Measurements from ENCODE around the gene HOXA1.

DNA sequence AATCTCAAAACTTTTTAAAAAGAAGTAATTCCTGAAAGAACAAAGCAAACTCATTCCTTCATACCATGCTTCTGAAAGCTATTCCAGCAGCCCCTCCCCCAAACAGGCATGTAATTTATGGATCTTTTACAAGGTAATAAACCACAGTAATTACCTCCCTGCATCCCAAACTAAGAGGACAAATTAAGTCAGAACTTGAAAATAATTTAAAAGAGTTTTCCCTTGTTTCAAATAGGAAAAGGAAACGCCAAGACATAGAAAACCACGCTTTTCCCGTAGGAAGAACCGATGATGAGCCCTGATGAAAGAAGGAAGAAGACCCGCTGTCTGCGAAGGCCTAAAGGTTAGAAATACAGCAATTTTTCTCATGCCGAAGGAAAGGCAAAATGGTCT lies 25.9 kb upstream of the HOXA1 start:
- TF ChIP-seq, protein P1, sequence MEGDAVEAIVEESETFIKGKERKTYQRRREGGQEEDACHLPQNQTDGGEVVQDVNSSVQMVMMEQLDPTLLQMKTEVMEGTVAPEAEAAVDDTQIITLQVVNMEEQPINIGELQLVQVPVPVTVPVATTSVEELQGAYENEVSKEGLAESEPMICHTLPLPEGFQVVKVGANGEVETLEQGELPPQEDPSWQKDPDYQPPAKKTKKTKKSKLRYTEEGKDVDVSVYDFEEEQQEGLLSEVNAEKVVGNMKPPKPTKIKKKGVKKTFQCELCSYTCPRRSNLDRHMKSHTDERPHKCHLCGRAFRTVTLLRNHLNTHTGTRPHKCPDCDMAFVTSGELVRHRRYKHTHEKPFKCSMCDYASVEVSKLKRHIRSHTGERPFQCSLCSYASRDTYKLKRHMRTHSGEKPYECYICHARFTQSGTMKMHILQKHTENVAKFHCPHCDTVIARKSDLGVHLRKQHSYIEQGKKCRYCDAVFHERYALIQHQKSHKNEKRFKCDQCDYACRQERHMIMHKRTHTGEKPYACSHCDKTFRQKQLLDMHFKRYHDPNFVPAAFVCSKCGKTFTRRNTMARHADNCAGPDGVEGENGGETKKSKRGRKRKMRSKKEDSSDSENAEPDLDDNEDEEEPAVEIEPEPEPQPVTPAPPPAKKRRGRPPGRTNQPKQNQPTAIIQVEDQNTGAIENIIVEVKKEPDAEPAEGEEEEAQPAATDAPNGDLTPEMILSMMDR (IDR thresholded peaks at IDR 0.05): no peak
- TF ChIP-seq EP300 (IDR thresholded peaks at IDR 0.05): no peak
- TF ChIP-seq POLR2AphosphoS5 (IDR thresholded peaks at IDR 0.05): no peak
- TF ChIP-seq POLR2A (IDR thresholded peaks at IDR 0.05): no peak

Data from stomach (tissue), 4 donors.